ENCODE results near the gene NRN1. TPM values are rescaled to one million over a fixed set of nuclear protein-coding genes. Genes with fewer than 3 reads are reported as not detected.
A peak's percentile ranks its signal among the peaks of the same experiment; 100 is the strongest.
"Not testable (repeated sequence)": the region's sequence is repeated elsewhere in the genome, so short reads cannot be mapped to it uniquely, and the experiment has no call there.

Gene NRN1
- total and polyA plus RNA-seq, 5 donors from 2014 or later, result 0.10 TPM; not detected in 4

DNA sequence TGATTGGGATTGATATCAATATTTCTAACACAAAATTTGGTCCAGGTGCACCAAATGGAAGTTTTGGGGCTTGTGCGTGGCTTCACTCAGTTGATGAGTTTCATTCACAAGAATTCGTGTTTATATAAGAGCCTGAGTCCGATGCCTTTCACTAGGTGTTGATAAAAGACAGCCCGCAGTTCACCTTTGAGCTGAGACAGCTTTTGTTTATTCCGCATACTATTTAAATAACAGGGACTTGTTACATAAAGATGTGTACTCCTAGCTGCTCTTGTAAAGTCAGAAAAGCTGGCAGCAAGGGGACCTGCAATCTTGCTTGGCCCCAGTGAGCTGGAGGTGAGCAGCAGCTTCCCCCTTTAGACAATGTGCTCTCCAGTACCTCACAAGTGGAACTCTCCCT is 19.0 kb upstream of the NRN1 start:
- Histone ChIP-seq H3K27ac (ENCODE audit: insufficient read depth, low read length, poor library complexity, severe bottlenecking) (no peak overlapping the region), H3K36me3 (ENCODE audit: control insufficient read depth, insufficient read depth, low read length) (no peaks in the 10 kb centered on the region), H3K9me3 (ENCODE audit: control insufficient read depth in 2 of 2, low read length in 2 of 2) (no peaks in the 10 kb centered on the region), H3K27me3 (ENCODE audit: control insufficient read depth, insufficient read depth, low read length) (peaks cover 8% of the 10 kb centered on the region), H3K4me3 (ENCODE audit: low read depth, low read length) (no peak overlapping the region), H3K4me1 (ENCODE audit: control insufficient read depth, insufficient read depth, low read length, poor library complexity, severe bottlenecking) (no peaks in the 10 kb centered on the region)
- H3K27ac Mint-ChIP-seq, result no peak overlapping the region
- no peak overlapping the region for H3K4me3 Mint-ChIP-seq
- no peaks in the 10 kb centered on the region for H3K4me1 Mint-ChIP-seq
- no peak for DNase-seq
- H3K27me3 Mint-ChIP-seq, result peaks cover 23% of the 10 kb centered on the region
- H3K36me3 Mint-ChIP-seq, result no peaks in the 10 kb centered on the region
- ATAC-seq (ENCODE audit: low read depth in 2 of 2), result no peak
- H3K9me3 Mint-ChIP-seq, result peaks cover 0 to 2% (median 0%) of the 10 kb centered on the region in 7 donors

DNA sequence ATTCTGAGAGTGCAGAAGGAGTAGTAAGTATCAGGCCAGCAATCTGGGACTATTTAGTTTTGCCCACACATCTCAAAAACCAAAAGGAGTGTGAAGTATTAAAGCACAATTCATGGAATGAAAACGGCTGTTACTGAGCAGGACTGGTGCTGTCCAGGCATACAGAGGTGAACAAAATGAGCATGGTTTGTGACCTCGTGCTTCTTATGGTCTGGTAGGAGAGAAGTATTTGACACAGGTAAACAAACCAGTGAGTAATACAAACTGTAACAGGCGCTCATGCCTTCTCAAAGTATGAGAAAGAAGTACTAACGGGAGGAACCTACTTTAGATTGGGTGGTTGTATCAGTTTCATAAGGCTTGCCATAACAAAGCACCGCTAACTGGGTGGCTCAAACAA is 17.5 kb upstream of the NRN1 start:
- Mint-ChIP-seq H3K4me1 (no peaks in the 10 kb centered on the region), H3K27ac (no peak overlapping the region), H3K36me3 (no peaks in the 10 kb centered on the region), H3K27me3 (peaks cover 23% of the 10 kb centered on the region), H3K4me3 (no peak overlapping the region), H3K9me3 (peaks cover 0 to 2% (median 0%) of the 10 kb centered on the region in 7 donors)
- H3K4me1 ChIP-seq (ENCODE audit: control insufficient read depth, insufficient read depth, low read length, poor library complexity, severe bottlenecking), result no peaks in the 10 kb centered on the region
- no peak overlapping the region for H3K27ac ChIP-seq (ENCODE audit: insufficient read depth, low read length, poor library complexity, severe bottlenecking)
- no peak for ATAC-seq (ENCODE audit: low read depth in 2 of 2)
- peaks cover 14% of the 10 kb centered on the region for H3K27me3 ChIP-seq (ENCODE audit: control insufficient read depth, insufficient read depth, low read length)
- no peak overlapping the region for H3K4me3 ChIP-seq (ENCODE audit: low read depth, low read length)
- no peak for DNase-seq
- no peaks in the 10 kb centered on the region for H3K36me3 ChIP-seq (ENCODE audit: control insufficient read depth, insufficient read depth, low read length)
- no peaks in the 10 kb centered on the region for H3K9me3 ChIP-seq (ENCODE audit: control insufficient read depth in 2 of 2, low read length in 2 of 2)

DNA sequence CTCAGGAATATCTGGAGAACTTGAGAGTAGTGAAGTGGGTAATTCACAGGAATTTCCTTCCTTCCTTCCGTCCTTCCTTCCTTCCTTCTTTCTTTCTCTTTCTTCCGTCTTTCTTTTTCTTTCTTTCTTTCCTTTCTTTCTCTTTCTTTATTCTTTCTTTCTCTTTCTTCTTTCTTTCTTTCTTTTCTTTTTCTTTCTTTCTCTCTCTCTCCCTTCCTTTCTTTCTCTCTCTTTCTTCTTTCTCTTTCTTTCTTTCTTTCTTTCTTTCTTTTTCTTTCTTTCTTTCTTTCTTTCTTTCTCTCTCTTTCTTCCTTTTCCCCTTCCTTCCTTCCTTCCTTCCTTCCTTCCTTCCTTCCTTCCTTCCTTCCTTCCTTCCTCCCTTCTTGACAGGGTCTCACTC is 16.1 kb upstream of the NRN1 start:
- H3K36me3 Mint-ChIP-seq; H3K27ac ChIP-seq (ENCODE audit: insufficient read depth, low read length, poor library complexity, severe bottlenecking); H3K4me3 Mint-ChIP-seq; H3K4me1 Mint-ChIP-seq; H3K36me3 ChIP-seq (ENCODE audit: control insufficient read depth, insufficient read depth, low read length); DNase-seq; H3K9me3 Mint-ChIP-seq; H3K4me1 ChIP-seq (ENCODE audit: control insufficient read depth, insufficient read depth, low read length, poor library complexity, severe bottlenecking); ATAC-seq (ENCODE audit: low read depth in 2 of 2); H3K4me3 ChIP-seq (ENCODE audit: low read depth, low read length); H3K27ac Mint-ChIP-seq; H3K9me3 ChIP-seq (ENCODE audit: control insufficient read depth in 2 of 2, low read length in 2 of 2): not testable (repeated sequence)
- peaks cover 17% of the 10 kb centered on the region for H3K27me3 ChIP-seq (ENCODE audit: control insufficient read depth, insufficient read depth, low read length)
- peaks cover 33% of the 10 kb centered on the region for H3K27me3 Mint-ChIP-seq

DNA sequence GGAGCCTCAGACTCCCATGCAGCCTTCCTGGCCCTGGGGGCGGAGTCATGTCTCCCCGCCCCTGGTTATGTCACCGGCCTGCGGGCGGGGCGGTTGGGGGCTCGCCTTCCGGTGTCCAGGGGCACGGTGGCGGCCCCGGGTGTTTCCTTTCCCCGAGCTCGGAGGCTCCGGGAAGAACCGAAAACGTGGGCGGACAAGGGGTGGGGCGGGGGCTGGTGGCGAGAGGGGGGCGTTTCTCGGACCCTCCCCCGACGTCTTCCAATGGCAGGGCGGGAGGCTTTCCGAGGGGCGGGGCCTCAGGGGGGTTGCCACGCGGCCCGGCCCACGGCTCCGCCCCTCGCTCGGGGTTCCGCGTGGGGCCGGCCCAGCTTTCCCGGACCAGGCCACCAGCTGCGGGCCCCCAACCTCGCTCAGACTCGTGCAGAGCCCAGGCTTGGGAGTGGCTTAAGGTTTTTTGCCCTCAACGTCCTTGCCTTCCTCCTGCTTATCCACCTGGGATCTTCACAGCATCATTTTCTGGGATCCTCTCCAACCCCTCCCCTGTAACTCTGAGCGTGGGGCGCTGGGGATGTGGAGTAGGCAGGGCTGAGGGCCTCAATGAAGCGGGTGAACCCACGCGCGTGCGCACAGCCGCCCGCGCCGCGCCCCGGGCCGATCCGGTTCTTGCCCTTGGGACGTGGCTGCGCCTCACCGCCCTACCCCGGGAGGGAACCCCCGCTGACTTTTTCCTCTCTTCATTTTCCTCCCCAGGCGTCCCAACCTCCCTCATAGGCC is 2.1 kb upstream of the NRN1 start:
- ATAC-seq (ENCODE audit: low read depth in 2 of 2) (peak; percentile 32 to 40), DNase-seq (peak in 1 of 3 donors; percentile 58)
- no peak overlapping the region for H3K27ac ChIP-seq (ENCODE audit: insufficient read depth, low read length, poor library complexity, severe bottlenecking)
- peaks cover 15 to 24% of the 10 kb centered on the region in 2 experiments for H3K9me3 ChIP-seq (ENCODE audit: control insufficient read depth in 2 of 2, low read length in 2 of 2)
- H3K4me1 ChIP-seq (ENCODE audit: control insufficient read depth, insufficient read depth, low read length, poor library complexity, severe bottlenecking), result peaks cover 42% of the 10 kb centered on the region
- H3K4me1 Mint-ChIP-seq, result peaks cover 13 to 47% (median 30%) of the 10 kb centered on the region in 4 donors
- peaks cover 0 to 13% (median 2%) of the 10 kb centered on the region in 7 donors for H3K9me3 Mint-ChIP-seq
- H3K4me3 ChIP-seq (ENCODE audit: low read depth, low read length), result no peak overlapping the region
- H3K27ac Mint-ChIP-seq, result peak overlapping the region in 1 of 3 donors; percentile 38
- H3K36me3 Mint-ChIP-seq, result no peaks in the 10 kb centered on the region
- H3K36me3 ChIP-seq (ENCODE audit: control insufficient read depth, insufficient read depth, low read length), result no peaks in the 10 kb centered on the region
- H3K27me3 Mint-ChIP-seq, result peaks cover 82% of the 10 kb centered on the region
- peak overlapping the region; percentile 76 to 87 (median 85) for H3K4me3 Mint-ChIP-seq
- H3K27me3 ChIP-seq (ENCODE audit: control insufficient read depth, insufficient read depth, low read length), result peaks cover 46% of the 10 kb centered on the region

DNA sequence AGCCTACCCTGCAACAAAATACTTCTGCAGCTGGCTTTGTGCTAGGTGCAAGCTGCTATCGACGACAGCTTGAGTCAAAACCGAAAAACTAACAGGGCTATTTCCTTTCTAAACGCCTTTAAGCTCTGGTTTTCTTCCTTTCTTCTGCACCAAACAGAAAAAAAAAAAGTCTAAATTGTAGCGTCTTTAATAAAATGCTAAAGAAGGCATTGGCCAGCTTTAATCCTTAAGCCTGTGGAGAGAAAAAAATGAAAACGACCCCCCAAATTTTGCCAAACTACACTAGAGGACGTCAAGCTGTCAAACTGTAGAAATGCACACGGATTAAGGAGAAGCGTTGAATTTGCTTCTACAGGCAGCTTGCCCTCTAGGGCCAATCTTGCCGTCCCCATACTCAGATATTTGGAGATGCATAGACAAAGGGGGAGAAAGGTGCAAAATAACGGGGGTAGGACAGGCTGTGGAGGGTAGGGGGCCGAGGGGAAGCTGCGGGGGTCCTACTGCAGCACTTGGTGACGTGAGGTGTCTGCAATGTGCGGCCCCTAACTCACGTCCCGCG is 1.4 kb upstream of the NRN1 start:
- no peaks in the 10 kb centered on the region for H3K36me3 Mint-ChIP-seq
- peaks cover 48% of the 10 kb centered on the region for H3K4me1 ChIP-seq (ENCODE audit: control insufficient read depth, insufficient read depth, low read length, poor library complexity, severe bottlenecking)
- H3K4me3 ChIP-seq (ENCODE audit: low read depth, low read length), result peak overlapping the region; percentile 70
- peaks cover 45% of the 10 kb centered on the region for H3K27me3 ChIP-seq (ENCODE audit: control insufficient read depth, insufficient read depth, low read length)
- H3K9me3 Mint-ChIP-seq, result peaks cover 0 to 13% (median 2%) of the 10 kb centered on the region in 7 donors
- no peaks in the 10 kb centered on the region for H3K36me3 ChIP-seq (ENCODE audit: control insufficient read depth, insufficient read depth, low read length)
- H3K27ac Mint-ChIP-seq, result no peak overlapping the region
- no peak overlapping the region for H3K27ac ChIP-seq (ENCODE audit: insufficient read depth, low read length, poor library complexity, severe bottlenecking)
- peaks cover 15 to 25% of the 10 kb centered on the region in 2 experiments for H3K9me3 ChIP-seq (ENCODE audit: control insufficient read depth in 2 of 2, low read length in 2 of 2)
- peaks cover 82% of the 10 kb centered on the region for H3K27me3 Mint-ChIP-seq
- H3K4me1 Mint-ChIP-seq, result peaks cover 13 to 53% (median 31%) of the 10 kb centered on the region in 4 donors
- DNase-seq (peak in 1 of 3 donors; percentile 32), ATAC-seq (ENCODE audit: low read depth in 2 of 2) (no peak)
- H3K4me3 Mint-ChIP-seq, result peak overlapping the region; percentile 76 to 87 (median 85)

GRCh38 chr6:6007366-6008088 is 802 bp upstream of the NRN1 start:
- peaks cover 15 to 25% of the 10 kb centered on the region in 2 experiments for H3K9me3 ChIP-seq (ENCODE audit: control insufficient read depth in 2 of 2, low read length in 2 of 2)
- no peak overlapping the region for H3K27ac ChIP-seq (ENCODE audit: insufficient read depth, low read length, poor library complexity, severe bottlenecking)
- Mint-ChIP-seq H3K4me1 (peaks cover 16 to 59% (median 34%) of the 10 kb centered on the region in 4 donors), H3K27me3 (peaks cover 85% of the 10 kb centered on the region), H3K4me3 (peak overlapping the region; percentile 76 to 94 (median 85)), H3K36me3 (no peaks in the 10 kb centered on the region), H3K27ac (no peak overlapping the region), H3K9me3 (peaks cover 0 to 13% (median 2%) of the 10 kb centered on the region in 7 donors)
- ATAC-seq (ENCODE audit: low read depth in 2 of 2), result peak; percentile 41 to 42
- peak in 2 of 3 donors; percentile 35 to 50 for DNase-seq
- peaks cover 55% of the 10 kb centered on the region for H3K4me1 ChIP-seq (ENCODE audit: control insufficient read depth, insufficient read depth, low read length, poor library complexity, severe bottlenecking)
- H3K4me3 ChIP-seq (ENCODE audit: low read depth, low read length), result peak overlapping the region; percentile 70
- no peaks in the 10 kb centered on the region for H3K36me3 ChIP-seq (ENCODE audit: control insufficient read depth, insufficient read depth, low read length)
- peaks cover 51% of the 10 kb centered on the region for H3K27me3 ChIP-seq (ENCODE audit: control insufficient read depth, insufficient read depth, low read length)

GRCh38 chr6:6006006-6006427 is 708 bp downstream of the NRN1 start:
- DNase-seq (no peak), ATAC-seq (ENCODE audit: low read depth in 2 of 2) (no peak)
- no peaks in the 10 kb centered on the region for H3K36me3 ChIP-seq (ENCODE audit: control insufficient read depth, insufficient read depth, low read length)
- H3K27ac ChIP-seq (ENCODE audit: insufficient read depth, low read length, poor library complexity, severe bottlenecking), result no peak overlapping the region
- Mint-ChIP-seq H3K9me3 (peaks cover 0 to 18% (median 4%) of the 10 kb centered on the region in 7 donors), H3K27me3 (peaks cover 87% of the 10 kb centered on the region), H3K4me3 (peak overlapping the region; percentile 52 to 86 (median 78)), H3K4me1 (peaks cover 19 to 71% (median 38%) of the 10 kb centered on the region in 4 donors), H3K27ac (peak overlapping the region in 1 of 3 donors; percentile 11), H3K36me3 (no peaks in the 10 kb centered on the region)
- peaks cover 15 to 31% of the 10 kb centered on the region in 2 experiments for H3K9me3 ChIP-seq (ENCODE audit: control insufficient read depth in 2 of 2, low read length in 2 of 2)
- H3K4me1 ChIP-seq (ENCODE audit: control insufficient read depth, insufficient read depth, low read length, poor library complexity, severe bottlenecking), result peaks cover 63% of the 10 kb centered on the region
- no peak overlapping the region for H3K4me3 ChIP-seq (ENCODE audit: low read depth, low read length)
- H3K27me3 ChIP-seq (ENCODE audit: control insufficient read depth, insufficient read depth, low read length), result peaks cover 57% of the 10 kb centered on the region
